ENCODE data around the gene MTA1.

DNA sequence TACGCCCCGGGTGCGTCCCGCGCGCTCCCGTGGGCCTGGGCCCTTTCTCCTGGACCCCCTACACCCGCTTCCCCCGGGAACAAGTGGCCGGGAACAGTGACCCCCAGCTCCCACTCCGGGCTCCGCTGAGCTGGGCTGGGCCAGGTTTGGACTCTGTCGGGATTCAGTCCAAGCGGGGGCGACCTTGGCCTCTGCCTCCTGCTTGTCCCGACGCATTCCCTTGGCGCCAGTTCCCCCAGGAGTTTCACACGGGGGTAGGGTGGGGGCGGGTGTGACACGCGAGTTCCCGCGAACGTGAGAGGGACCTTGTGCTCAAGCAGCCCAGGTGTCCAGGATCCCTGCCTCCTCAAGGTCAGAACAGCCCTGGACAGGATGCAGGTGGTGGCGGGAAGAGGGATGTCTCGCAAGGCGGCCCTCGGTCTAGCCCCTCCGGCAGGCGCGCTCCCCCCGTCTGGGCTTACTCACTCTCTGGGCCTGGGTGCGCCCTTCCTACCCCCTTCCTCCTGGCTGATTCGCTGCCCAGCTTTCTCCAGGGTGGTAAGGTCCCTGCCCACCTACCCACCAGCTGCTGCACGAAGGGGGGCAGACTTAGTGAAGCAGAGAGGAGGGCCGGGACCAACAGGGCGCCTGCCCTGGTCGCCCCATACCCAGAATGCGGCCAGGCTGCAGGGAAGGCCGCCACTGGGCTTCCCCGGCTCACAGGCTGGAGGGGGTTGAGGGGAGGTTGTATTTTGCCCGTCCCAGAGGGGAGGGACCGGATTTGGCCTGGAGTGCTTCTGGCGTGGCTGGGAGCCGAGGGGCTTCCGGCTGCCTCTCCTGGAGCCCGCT is 55.9 kb downstream of the MTA1 start:
- no peak for TF ChIP-seq POLR2A (IDR thresholded peaks at IDR 0.05)
- no peak for TF ChIP-seq CTCF (IDR thresholded peaks at IDR 0.05)

Measured in adrenal gland (tissue), 5 donors.